Astrocyte (in vitro differentiated cells and primary cell): Measurements from ENCODE around the gene KCNAB1. TPM values are rescaled to one million over a fixed set of nuclear protein-coding genes. Genes with fewer than 3 reads are reported as not detected.

ENCODE experiments used
- DNase-seq: peaks from one replicate; pipeline ENCODE4 v3.0.0-alpha.2; 2010; ENCODE audit warnings: low read depth
- FAIRE-seq: peaks from 2 replicates; lab custom pipeline; 2011; peaks lifted over from hg19 to GRCh38; lab: Jason Lieb, UNC
- H2AFZ ChIP-seq: 2 replicates; pipeline ENCODE4 v1.6.0; 2012; ENCODE audit warnings: low read depth, low read length, inconsistent platforms
- H3K27ac ChIP-seq: 2 replicates; pipeline ENCODE4 v1.5.1; 2011; ENCODE audit warnings: low read depth, low read length, inconsistent platforms
- H3K27me3 ChIP-seq: 2 replicates; pipeline ENCODE4 v1.6.0; 2011; ENCODE audit warnings: low read length, inconsistent platforms; ENCODE audit not compliant: insufficient read depth
- H3K36me3 ChIP-seq: 2 replicates; pipeline ENCODE4 v1.5.1; 2011; ENCODE audit warnings: low read length, inconsistent platforms; ENCODE audit not compliant: insufficient read depth
- H3K4me1 ChIP-seq: 2 replicates; pipeline ENCODE4 v1.5.1; 2011; ENCODE audit warnings: low read length, inconsistent platforms; ENCODE audit not compliant: insufficient read depth
- H3K4me2 ChIP-seq: 2 replicates; pipeline ENCODE4 v1.6.0; 2012; ENCODE audit warnings: low read length, inconsistent platforms
- H3K4me3 ChIP-seq: 2 replicates; pipeline ENCODE4 v1.5.1; 2011; ENCODE audit warnings: low read depth, mild to moderate bottlenecking, low read length, inconsistent platforms; ENCODE audit not compliant: insufficient read depth
- H3K79me2 ChIP-seq: 2 replicates; pipeline ENCODE4 v1.6.0; 2012; ENCODE audit warnings: mild to moderate bottlenecking, low read length, inconsistent platforms; ENCODE audit not compliant: insufficient read depth
- H3K9ac ChIP-seq: 2 replicates; pipeline ENCODE4 v1.6.0; 2012; ENCODE audit warnings: mild to moderate bottlenecking, low read length, inconsistent platforms
- H3K9me3 ChIP-seq: 2 replicates; pipeline ENCODE4 v1.5.1; 2012; ENCODE audit warnings: low read depth, mild to moderate bottlenecking, low read length, inconsistent platforms; ENCODE audit not compliant: insufficient read depth
- H4K20me1 ChIP-seq: 2 replicates; pipeline ENCODE4 v1.6.0; 2012; ENCODE audit warnings: low read length, inconsistent platforms; ENCODE audit not compliant: insufficient read depth
- H3K27ac Mint-ChIP-seq: one replicate; pipeline ENCODE4 v1.8.0; 2021; ENCODE audit warnings: mild to moderate bottlenecking, mixed read lengths; ENCODE audit not compliant: unreplicated experiment
- H3K27me3 Mint-ChIP-seq: one replicate; pipeline ENCODE4 v1.8.0; 2021; ENCODE audit warnings: low read depth, mixed read lengths; ENCODE audit not compliant: unreplicated experiment
- H3K36me3 Mint-ChIP-seq: one replicate; pipeline ENCODE4 v1.8.0; 2021; ENCODE audit warnings: low read depth, mixed read lengths; ENCODE audit not compliant: unreplicated experiment
- H3K4me1 Mint-ChIP-seq: one replicate; pipeline ENCODE4 v1.8.0; 2021; ENCODE audit warnings: low read depth, mixed read lengths; ENCODE audit not compliant: unreplicated experiment
- H3K4me3 Mint-ChIP-seq: one replicate; pipeline ENCODE4 v1.8.0; 2021; ENCODE audit warnings: mild to moderate bottlenecking, moderate library complexity, mixed read lengths; ENCODE audit not compliant: unreplicated experiment
- H3K9me3 Mint-ChIP-seq: one replicate; pipeline ENCODE4 v1.8.0; 2021; ENCODE audit warnings: mild to moderate bottlenecking, mixed read lengths; ENCODE audit not compliant: unreplicated experiment
- CTCF ChIP-seq: IDR thresholded peaks from 2 replicates; pipeline ENCODE4 v1.5.1; 2011; ENCODE audit warnings: low read depth, mild to moderate bottlenecking, inconsistent platforms, low read length, moderate library complexity; ENCODE audit not compliant: insufficient read depth
- EZH2 ChIP-seq: IDR thresholded peaks from 2 replicates; pipeline ENCODE4 v1.6.1; 2012; ENCODE audit warnings: mild to moderate bottlenecking, low read length, inconsistent platforms; ENCODE audit not compliant: insufficient read depth
- total RNA-seq: library from RNA; stranded (reverse); gene quantifications from 2 replicates; pipeline ENCODE4 v1.2.1, GENCODE V29; 2021

KCNAB1 gene
- total RNA-seq, 1 donor from 2014 or later = 0.30 TPM

- H3K9ac ChIP-seq = no peak overlapping the region
- no peaks in the 10 kb centered on the region for H3K36me3 ChIP-seq
- H3K79me2 ChIP-seq = no peaks in the 10 kb centered on the region
- TF ChIP-seq EZH2 (no peak), CTCF (no peak)
- no peaks in the 10 kb centered on the region for H4K20me1 ChIP-seq
- Mint-ChIP-seq H3K27ac (no peak overlapping the region), H3K27me3 (no peaks in the 10 kb centered on the region), H3K4me1 (no peaks in the 10 kb centered on the region), H3K4me3 (no peak overlapping the region), H3K36me3 (no peaks in the 10 kb centered on the region), H3K9me3 (no peaks in the 10 kb centered on the region)
- no peak for DNase-seq
- no peak overlapping the region for H3K4me3 ChIP-seq
- H3K27ac ChIP-seq = no peak overlapping the region
- no peaks in the 10 kb centered on the region for H3K27me3 ChIP-seq
- H2AFZ ChIP-seq = no peak overlapping the region
- H3K4me2 ChIP-seq = no peak overlapping the region
- no peak for FAIRE-seq
- H3K9me3 ChIP-seq = no peaks in the 10 kb centered on the region
- no peaks in the 10 kb centered on the region for H3K4me1 ChIP-seq
Measured at GRCh38 chr3:156400062-156400461, 279.7 kb downstream of the KCNAB1 start.

GRCh38 chr3:156400735-156401134 lies 280.4 kb downstream of the KCNAB1 start:
- TF ChIP-seq CTCF = no peak
- TF ChIP-seq EZH2 = no peak
- no peaks in the 10 kb centered on the region for H3K4me1 ChIP-seq
- no peaks in the 10 kb centered on the region for H3K4me1 Mint-ChIP-seq
- no peak overlapping the region for H3K27ac Mint-ChIP-seq
- FAIRE-seq (no peak), DNase-seq (no peak)
- H3K27me3 Mint-ChIP-seq = no peaks in the 10 kb centered on the region
- no peaks in the 10 kb centered on the region for H3K79me2 ChIP-seq
- no peak overlapping the region for H3K27ac ChIP-seq
- H3K27me3 ChIP-seq = no peaks in the 10 kb centered on the region
- no peak overlapping the region for H3K9ac ChIP-seq
- H3K4me2 ChIP-seq = no peak overlapping the region
- no peaks in the 10 kb centered on the region for H4K20me1 ChIP-seq
- no peak overlapping the region for H3K4me3 ChIP-seq
- no peak overlapping the region for H2AFZ ChIP-seq
- no peaks in the 10 kb centered on the region for H3K36me3 ChIP-seq
- H3K9me3 Mint-ChIP-seq = no peaks in the 10 kb centered on the region
- no peaks in the 10 kb centered on the region for H3K36me3 Mint-ChIP-seq
- H3K4me3 Mint-ChIP-seq = no peak overlapping the region
- H3K9me3 ChIP-seq = no peaks in the 10 kb centered on the region

GRCh38 chr3:156404217-156404616 lies 283.8 kb downstream of the KCNAB1 start:
- Histone ChIP-seq H3K9ac (no peak overlapping the region), H3K27me3 (no peaks in the 10 kb centered on the region), H3K79me2 (no peaks in the 10 kb centered on the region), H3K4me3 (no peak overlapping the region), H3K27ac (no peak overlapping the region), H3K4me1 (no peaks in the 10 kb centered on the region), H2AFZ (no peak overlapping the region), H4K20me1 (no peaks in the 10 kb centered on the region), H3K9me3 (no peaks in the 10 kb centered on the region), H3K4me2 (no peak overlapping the region), H3K36me3 (no peaks in the 10 kb centered on the region)
- no peak overlapping the region for H3K27ac Mint-ChIP-seq
- TF ChIP-seq EZH2 (no peak), CTCF (no peak)
- H3K4me1 Mint-ChIP-seq = no peaks in the 10 kb centered on the region
- no peaks in the 10 kb centered on the region for H3K9me3 Mint-ChIP-seq
- H3K36me3 Mint-ChIP-seq = no peaks in the 10 kb centered on the region
- DNase-seq (no peak), FAIRE-seq (no peak)
- peaks cover 11% of the 10 kb centered on the region for H3K27me3 Mint-ChIP-seq
- H3K4me3 Mint-ChIP-seq = no peak overlapping the region
